SU-DHL-6 (cell line): Measurements from ENCODE around the gene ITGB2.

Experiments
- H2AFZ ChIP-seq: fragments of 200-600 bp; sonication (generic); 2 replicates; pipeline ENCODE4 v1.6.1; 2014; ENCODE audit warnings: low read depth, mild to moderate bottlenecking, moderate library complexity, mixed read lengths, antibody characterized with exemption, low read length; ENCODE audit not compliant: severe bottlenecking
- H3F3A ChIP-seq: fragments of 200-600 bp; shearing (Covaris generic); 2 replicates; pipeline ENCODE4 v1.6.0; 2016; ENCODE audit warnings: antibody characterized with exemption, mild to moderate bottlenecking; ENCODE audit not compliant: insufficient read depth
- H3K27ac ChIP-seq: fragments of 200-600 bp; sonication (generic); 2 replicates; pipeline ENCODE4 v1.5.1; 2016; ENCODE audit warnings: low read depth, mild to moderate bottlenecking, low read length, moderate library complexity, mixed read lengths
- H3K27me3 ChIP-seq: fragments of 200-600 bp; sonication (generic), shearing (Covaris generic); 2 replicates; pipeline ENCODE4 v1.6.0; 2014; ENCODE audit warnings: mild to moderate bottlenecking, low read length
- H3K36me3 ChIP-seq: fragments of 200-600 bp; sonication (generic); 2 replicates; pipeline ENCODE4 v1.6.1; 2014; ENCODE audit warnings: mild to moderate bottlenecking, low read length, mixed read lengths
- H3K4me2 ChIP-seq: fragments of 300-600, 200-600 bp; shearing (Covaris generic), sonication (generic); 2 replicates; pipeline ENCODE4 v1.6.0; 2014; ENCODE audit warnings: low read length, low read depth, mild to moderate bottlenecking; ENCODE audit not compliant: poor library complexity, severe bottlenecking
- H3K4me3 ChIP-seq: fragments of 200-600 bp; sonication (generic); 2 replicates; pipeline ENCODE4 v1.5.1; 2014; ENCODE audit warnings: antibody characterized with exemption, low read length, mild to moderate bottlenecking, mixed read lengths; ENCODE audit not compliant: insufficient read depth, poor library complexity, severe bottlenecking
- H3K79me2 ChIP-seq: fragments of 200-600 bp; sonication (generic); 2 replicates; pipeline ENCODE4 v1.6.1; 2014; ENCODE audit warnings: mild to moderate bottlenecking, low read length, moderate library complexity; ENCODE audit not compliant: insufficient read depth
- H3K9ac ChIP-seq: fragments of 200-600 bp; sonication (generic); 2 replicates; pipeline ENCODE4 v1.7.0; 2014; ENCODE audit warnings: mild to moderate bottlenecking, low read length
- H3K9me2 ChIP-seq: fragments of 200-600 bp; sonication (generic); replicated peaks from 2 replicates; pipeline ENCODE4 v1.6.1; 2014; ENCODE audit warnings: low read length; ENCODE audit not compliant: insufficient read depth
- H3K9me3 ChIP-seq: fragments of 200-600 bp; sonication (generic); 2 replicates; pipeline ENCODE4 v1.6.1; 2014; ENCODE audit warnings: low read length, mixed read lengths; ENCODE audit not compliant: insufficient read depth
- H4K20me1 ChIP-seq: fragments of 200-600 bp; sonication (generic); 2 replicates; pipeline ENCODE4 v1.6.1; 2014; ENCODE audit warnings: low read depth, mild to moderate bottlenecking, antibody characterized with exemption, low read length, moderate library complexity, mixed read lengths
- CTCF ChIP-seq: fragments of 200-600 bp; sonication (generic); IDR thresholded peaks from one replicate; pipeline ENCODE4 v1.5.1; 2017; ENCODE audit warnings: antibody characterized with exemption, mild to moderate bottlenecking, low read length, moderate library complexity; ENCODE audit not compliant: insufficient read depth, poor library complexity, severe bottlenecking
- EZH2phosphoT487 ChIP-seq: fragments of 200-600 bp; sonication (generic), shearing (Covaris generic); conservative IDR thresholded peaks from 2 replicates; pipeline ENCODE4 v1.6.1; 2018; ENCODE audit warnings: mild to moderate bottlenecking, antibody characterized with exemption, low read length, moderate library complexity, mixed read lengths

ITGB2 gene

GRCh38 chr21:44854391-44854663 is 66.4 kb downstream of the ITGB2 start:
- no peaks in the 10 kb centered on the region for H3K79me2 ChIP-seq
- H3K4me3 ChIP-seq: no peak overlapping the region
- H2AFZ ChIP-seq: no peak overlapping the region
- H3K9me3 ChIP-seq: no peaks in the 10 kb centered on the region
- no peaks in the 10 kb centered on the region for H3K27me3 ChIP-seq
- H3K36me3 ChIP-seq: peaks cover 5% of the 10 kb centered on the region; the same call in 1 of the 2 replicates
- H3K27ac ChIP-seq: no peak overlapping the region
- H4K20me1 ChIP-seq: no peaks in the 10 kb centered on the region
- no peak for TF ChIP-seq EZH2phosphoT487
- no peak for TF ChIP-seq CTCF
- no peak overlapping the region for H3K4me2 ChIP-seq
- H3F3A ChIP-seq: no peaks in the 10 kb centered on the region
- no peak overlapping the region for H3K9ac ChIP-seq
- H3K9me2 ChIP-seq: no peaks in the 10 kb centered on the region

GRCh38 chr21:44853601-44854390 is 66.9 kb downstream of the ITGB2 start:
- no peaks in the 10 kb centered on the region for H3K9me2 ChIP-seq
- H3K4me3 ChIP-seq: no peak overlapping the region
- no peaks in the 10 kb centered on the region for H4K20me1 ChIP-seq
- TF ChIP-seq EZH2phosphoT487 (no peak), CTCF (no peak)
- no peaks in the 10 kb centered on the region for H3K27me3 ChIP-seq
- H2AFZ ChIP-seq: no peak overlapping the region
- no peaks in the 10 kb centered on the region for H3K79me2 ChIP-seq
- H3K9me3 ChIP-seq: no peaks in the 10 kb centered on the region
- no peak overlapping the region for H3K9ac ChIP-seq
- no peaks in the 10 kb centered on the region for H3F3A ChIP-seq
- H3K4me2 ChIP-seq: no peak overlapping the region
- H3K27ac ChIP-seq: no peak overlapping the region
- H3K36me3 ChIP-seq: peaks cover 5% of the 10 kb centered on the region; the same call in 1 of the 2 replicates

- Histone ChIP-seq H4K20me1 (no peaks in the 10 kb centered on the region), H2AFZ (no peak overlapping the region), H3K36me3 (peaks cover 5% of the 10 kb centered on the region; the same call in 1 of the 2 replicates), H3K9me3 (no peaks in the 10 kb centered on the region), H3K9me2 (no peaks in the 10 kb centered on the region), H3K4me3 (no peak overlapping the region), H3K79me2 (no peaks in the 10 kb centered on the region), H3F3A (no peaks in the 10 kb centered on the region), H3K27me3 (no peaks in the 10 kb centered on the region), H3K9ac (no peak overlapping the region), H3K27ac (no peak overlapping the region), H3K4me2 (no peak overlapping the region)
- TF ChIP-seq CTCF: no peak
- no peak for TF ChIP-seq EZH2phosphoT487
These were observed 69.6 kb downstream of the ITGB2 start for GRCh38 chr21:44850905-44851657.
